ENCODE results near the gene COG5.
"Not testable (repeated sequence)": the region's sequence is repeated elsewhere in the genome, so short reads cannot be mapped to it uniquely, and the experiment has no call there.

Gene COG5

DNA sequence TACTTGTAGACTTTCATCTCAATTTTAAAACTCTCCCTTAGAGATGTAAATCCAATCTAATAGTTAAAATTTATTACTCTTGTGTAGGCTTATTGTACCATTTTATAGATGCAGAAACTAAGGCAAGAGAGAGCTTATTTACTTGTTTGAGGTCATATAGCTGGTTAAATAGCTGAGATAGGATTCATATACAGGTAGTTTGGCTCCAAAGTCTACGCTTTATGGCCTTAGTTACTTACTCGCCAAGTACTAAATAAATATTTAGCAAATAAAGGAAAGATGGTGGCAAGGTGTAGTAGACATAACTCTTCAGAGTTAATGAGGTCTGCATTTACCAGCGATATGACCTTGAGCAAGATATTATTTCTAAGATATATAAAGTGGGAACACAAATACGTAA lies 308.1 kb downstream of the COG5 start:
- Histone ChIP-seq H3K9me3 (ENCODE audit: severe bottlenecking) (no peaks in the 10 kb centered on the region), H3K36me3 (no peaks in the 10 kb centered on the region), H3K27ac (no peak overlapping the region), H3K4me3 (ENCODE audit: low read depth, low read length) (no peak overlapping the region), H3K27me3 (ENCODE audit: insufficient read depth, low read depth, severe bottlenecking) (no peaks in the 10 kb centered on the region)
- no peak for DNase-seq
- TF ChIP-seq, protein P1, sequence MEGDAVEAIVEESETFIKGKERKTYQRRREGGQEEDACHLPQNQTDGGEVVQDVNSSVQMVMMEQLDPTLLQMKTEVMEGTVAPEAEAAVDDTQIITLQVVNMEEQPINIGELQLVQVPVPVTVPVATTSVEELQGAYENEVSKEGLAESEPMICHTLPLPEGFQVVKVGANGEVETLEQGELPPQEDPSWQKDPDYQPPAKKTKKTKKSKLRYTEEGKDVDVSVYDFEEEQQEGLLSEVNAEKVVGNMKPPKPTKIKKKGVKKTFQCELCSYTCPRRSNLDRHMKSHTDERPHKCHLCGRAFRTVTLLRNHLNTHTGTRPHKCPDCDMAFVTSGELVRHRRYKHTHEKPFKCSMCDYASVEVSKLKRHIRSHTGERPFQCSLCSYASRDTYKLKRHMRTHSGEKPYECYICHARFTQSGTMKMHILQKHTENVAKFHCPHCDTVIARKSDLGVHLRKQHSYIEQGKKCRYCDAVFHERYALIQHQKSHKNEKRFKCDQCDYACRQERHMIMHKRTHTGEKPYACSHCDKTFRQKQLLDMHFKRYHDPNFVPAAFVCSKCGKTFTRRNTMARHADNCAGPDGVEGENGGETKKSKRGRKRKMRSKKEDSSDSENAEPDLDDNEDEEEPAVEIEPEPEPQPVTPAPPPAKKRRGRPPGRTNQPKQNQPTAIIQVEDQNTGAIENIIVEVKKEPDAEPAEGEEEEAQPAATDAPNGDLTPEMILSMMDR (IDR thresholded peaks at IDR 0.05; ENCODE audit: low read depth, low read length): no peak

DNA sequence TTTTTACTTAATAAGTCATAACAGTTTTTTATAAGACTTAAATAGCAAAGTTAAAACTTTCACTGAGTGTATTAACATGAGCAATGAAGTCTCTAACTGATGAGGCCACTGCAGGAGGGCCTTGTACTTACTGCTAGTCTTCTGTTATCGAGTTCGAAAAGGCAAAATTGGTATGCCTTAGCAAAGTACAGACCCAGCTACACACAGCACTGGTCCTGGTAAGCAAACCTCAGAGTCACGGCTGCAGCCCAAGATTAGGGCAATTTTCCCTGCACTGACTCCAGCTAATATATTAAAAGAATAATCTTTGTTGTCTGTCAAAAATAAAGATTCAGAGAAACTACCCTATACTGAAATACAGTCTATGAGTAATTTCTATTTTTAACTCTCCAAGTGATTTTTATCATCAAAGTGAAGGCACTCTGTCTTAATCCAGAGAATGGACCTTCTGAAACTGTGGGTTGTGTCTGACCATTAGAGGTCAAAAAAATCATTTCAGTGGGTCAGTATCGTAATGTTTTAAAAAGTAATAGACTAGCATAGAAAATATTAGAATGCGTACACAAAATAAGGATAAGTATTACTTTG lies 309.2 kb downstream of the COG5 start:
- Histone ChIP-seq H3K36me3 (no peaks in the 10 kb centered on the region), H3K9me3 (ENCODE audit: severe bottlenecking) (no peaks in the 10 kb centered on the region), H3K27me3 (ENCODE audit: insufficient read depth, low read depth, severe bottlenecking) (no peaks in the 10 kb centered on the region), H3K4me3 (ENCODE audit: low read depth, low read length) (no peak overlapping the region), H3K27ac (no peak overlapping the region)
- DNase-seq: no peak
- TF ChIP-seq, protein P1 (IDR thresholded peaks at IDR 0.05; ENCODE audit: low read depth, low read length): no peak

DNA sequence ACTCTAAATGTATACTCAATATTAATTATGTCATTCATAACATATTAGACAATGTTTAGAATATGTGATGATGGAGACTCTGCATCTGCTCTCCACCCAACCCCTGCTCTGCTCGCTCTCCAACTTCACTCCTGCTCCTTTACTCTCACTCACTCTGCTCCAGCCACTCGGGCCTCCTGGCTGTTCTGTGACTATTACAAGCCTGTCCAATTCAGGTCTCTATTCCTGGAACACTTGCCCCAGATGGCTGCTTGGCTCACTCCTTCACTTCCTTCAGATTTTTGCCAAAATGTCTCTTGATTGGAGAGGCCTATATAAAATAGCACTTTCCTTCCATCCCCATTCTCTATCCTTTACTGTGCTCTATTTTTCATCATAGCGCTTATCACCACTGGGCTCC lies 310.1 kb downstream of the COG5 start:
- no peak overlapping the region for H3K27ac ChIP-seq
- H3K4me3 ChIP-seq (ENCODE audit: low read depth, low read length): no peak overlapping the region
- TF ChIP-seq, protein P1 (IDR thresholded peaks at IDR 0.05; ENCODE audit: low read depth, low read length): no peak
- H3K27me3 ChIP-seq (ENCODE audit: insufficient read depth, low read depth, severe bottlenecking): no peaks in the 10 kb centered on the region
- H3K36me3 ChIP-seq: no peaks in the 10 kb centered on the region
- DNase-seq: no peak
- H3K9me3 ChIP-seq (ENCODE audit: severe bottlenecking): no peaks in the 10 kb centered on the region

DNA sequence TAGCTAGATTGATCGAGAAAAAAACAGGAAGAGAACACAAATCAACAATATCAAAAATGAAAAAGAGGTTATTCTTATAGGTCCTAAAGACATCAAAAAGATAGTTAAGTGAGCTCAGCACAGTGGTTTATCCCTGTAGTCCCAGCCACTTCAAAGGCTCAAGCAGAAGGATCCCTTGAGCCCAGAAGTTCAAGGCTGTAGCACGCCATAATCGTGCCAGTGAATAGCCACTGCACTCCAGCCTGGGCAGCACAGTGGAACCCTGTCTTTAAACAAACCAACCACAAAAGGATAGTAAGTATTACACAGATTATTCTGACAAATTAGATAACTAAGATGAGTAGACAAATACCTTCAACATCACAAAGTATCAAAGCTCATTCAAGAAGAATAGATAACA lies 311.8 kb downstream of the COG5 start:
- Histone ChIP-seq H3K27me3 (ENCODE audit: insufficient read depth, low read depth, severe bottlenecking) (no peaks in the 10 kb centered on the region), H3K36me3 (peaks cover under 1% of the 10 kb centered on the region), H3K9me3 (ENCODE audit: severe bottlenecking) (no peaks in the 10 kb centered on the region), H3K4me3 (ENCODE audit: low read depth, low read length) (no peak overlapping the region), H3K27ac (no peak overlapping the region)
- TF ChIP-seq, protein P1 (IDR thresholded peaks at IDR 0.05; ENCODE audit: low read depth, low read length): no peak
- no peak for DNase-seq

DNA sequence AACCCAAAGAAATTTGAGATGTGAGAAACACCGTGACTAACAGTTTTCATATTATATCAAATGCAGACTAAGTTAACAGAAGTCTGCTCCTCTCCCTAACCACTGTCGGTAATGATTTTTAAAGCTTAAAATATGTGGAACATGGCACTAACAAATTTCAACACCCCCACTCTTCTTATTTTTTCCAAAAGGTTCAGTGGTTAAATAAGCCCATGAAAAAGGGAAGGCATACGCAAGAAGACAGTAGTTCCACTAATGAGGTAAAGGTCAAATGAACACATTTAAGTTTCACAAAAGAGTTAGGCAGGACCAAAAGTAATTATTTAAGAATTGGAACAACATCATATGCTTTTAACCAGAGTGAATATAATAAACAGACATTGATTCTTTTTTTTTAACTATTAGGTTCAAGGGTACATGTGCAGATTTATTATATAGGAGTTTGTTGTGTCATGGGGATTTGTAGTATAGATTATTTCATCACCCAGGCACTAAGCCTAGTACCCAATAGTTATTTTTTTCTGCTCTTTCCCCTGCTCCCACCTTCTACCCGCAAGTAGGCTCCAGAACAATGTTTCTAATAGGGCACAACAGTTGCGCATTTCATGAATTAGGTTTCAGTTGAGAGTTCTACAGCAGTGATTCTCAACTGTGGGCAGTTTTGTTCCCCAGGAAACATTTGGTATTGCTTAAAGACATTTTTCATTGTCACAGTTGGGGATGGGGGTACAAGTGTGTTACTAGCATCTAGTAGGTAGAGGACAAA lies 315.0 kb downstream of the COG5 start:
- Histone ChIP-seq H3K9me3 (ENCODE audit: severe bottlenecking) (no peaks in the 10 kb centered on the region), H3K27me3 (ENCODE audit: insufficient read depth, low read depth, severe bottlenecking) (no peaks in the 10 kb centered on the region), H3K27ac (no peak overlapping the region), H3K36me3 (peaks cover 3% of the 10 kb centered on the region), H3K4me3 (ENCODE audit: low read depth, low read length) (no peak overlapping the region)
- no peak for DNase-seq
- TF ChIP-seq, protein P1 (IDR thresholded peaks at IDR 0.05; ENCODE audit: low read depth, low read length): no peak

DNA sequence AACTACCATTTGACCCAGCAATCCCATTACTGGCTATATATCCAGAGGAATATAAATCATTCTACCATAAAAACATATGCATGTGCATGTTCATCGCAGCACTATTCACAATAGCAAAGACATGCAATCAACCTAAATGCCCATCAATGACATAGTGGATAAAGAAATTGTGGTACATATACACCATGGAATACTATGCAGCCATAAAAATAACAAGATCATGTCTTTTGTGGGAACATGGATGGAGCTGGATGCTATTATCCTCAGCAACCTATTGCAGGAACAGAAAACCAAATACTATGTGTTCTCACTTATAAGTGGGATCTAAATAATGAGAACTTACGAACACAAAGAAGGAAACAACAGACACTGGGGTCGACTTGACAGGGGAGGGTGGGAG lies 316.9 kb downstream of the COG5 start:
- H3K27ac ChIP-seq; H3K9me3 ChIP-seq (ENCODE audit: severe bottlenecking); H3K36me3 ChIP-seq; DNase-seq; H3K27me3 ChIP-seq (ENCODE audit: insufficient read depth, low read depth, severe bottlenecking); H3K4me3 ChIP-seq (ENCODE audit: low read depth, low read length): not testable (repeated sequence)

All from WERI-Rb-1 (cell line).